ENCODE results near the gene ANKRD49.

ANKRD49 gene

GRCh38 chr11:94526645-94527438 is 33.1 kb downstream of the ANKRD49 start:
- no peak for TF ChIP-seq CTCF (IDR thresholded peaks at IDR 0.05; ENCODE audit: insufficient read depth, low read length, poor library complexity, severe bottlenecking)
- Histone ChIP-seq H3K36me3 (ENCODE audit: control insufficient read depth, insufficient read depth, low read length) (no peaks in the 10 kb centered on the region), H3K4me3 (replicated peaks; ENCODE audit: low read depth, low read length) (no peak overlapping the region), H3K27me3 (replicated peaks; ENCODE audit: control insufficient read depth, insufficient read depth, low read length) (no peaks in the 10 kb centered on the region; the same call in 1 of the 2 replicates)
- no peak for DNase-seq (ENCODE audit: extremely low read depth, insufficient read length)

DNA sequence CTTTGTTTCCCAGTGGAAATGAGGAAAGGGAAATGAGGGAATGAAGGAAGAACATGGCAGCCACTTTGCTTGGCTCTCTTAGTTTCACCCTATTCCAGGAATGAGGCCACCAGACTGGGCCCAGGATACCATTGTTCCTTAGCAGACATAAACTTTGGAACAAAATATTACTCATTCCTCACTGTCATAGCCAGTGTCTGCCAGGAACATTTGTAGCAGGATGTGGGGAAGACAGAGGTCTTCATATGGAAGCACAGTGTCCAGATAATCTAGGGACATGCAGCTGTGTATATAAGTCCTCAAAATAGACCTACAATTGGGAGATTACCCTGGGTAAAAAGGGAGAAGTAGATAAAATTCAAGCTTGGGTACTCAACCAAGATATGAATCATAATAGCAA is 34.8 kb downstream of the ANKRD49 start:
- H3K36me3 ChIP-seq (ENCODE audit: control insufficient read depth, insufficient read depth, low read length), result no peaks in the 10 kb centered on the region
- no peak for TF ChIP-seq CTCF (IDR thresholded peaks at IDR 0.05; ENCODE audit: insufficient read depth, low read length, poor library complexity, severe bottlenecking)
- no peak for DNase-seq (ENCODE audit: extremely low read depth, insufficient read length)
- H3K27me3 ChIP-seq (replicated peaks; ENCODE audit: control insufficient read depth, insufficient read depth, low read length), result no peaks in the 10 kb centered on the region; the same call in 1 of the 2 replicates
- no peak overlapping the region for H3K4me3 ChIP-seq (replicated peaks; ENCODE audit: low read depth, low read length)

GRCh38 chr11:94532211-94532610 is 38.4 kb downstream of the ANKRD49 start:
- no peaks in the 10 kb centered on the region for H3K36me3 ChIP-seq (ENCODE audit: control insufficient read depth, insufficient read depth, low read length)
- H3K27me3 ChIP-seq (replicated peaks; ENCODE audit: control insufficient read depth, insufficient read depth, low read length), result no peaks in the 10 kb centered on the region; the same call in 1 of the 2 replicates
- DNase-seq (ENCODE audit: extremely low read depth, insufficient read length), result no peak
- no peak overlapping the region for H3K4me3 ChIP-seq (replicated peaks; ENCODE audit: low read depth, low read length)
- TF ChIP-seq CTCF (IDR thresholded peaks at IDR 0.05; ENCODE audit: insufficient read depth, low read length, poor library complexity, severe bottlenecking), result no peak

DNA sequence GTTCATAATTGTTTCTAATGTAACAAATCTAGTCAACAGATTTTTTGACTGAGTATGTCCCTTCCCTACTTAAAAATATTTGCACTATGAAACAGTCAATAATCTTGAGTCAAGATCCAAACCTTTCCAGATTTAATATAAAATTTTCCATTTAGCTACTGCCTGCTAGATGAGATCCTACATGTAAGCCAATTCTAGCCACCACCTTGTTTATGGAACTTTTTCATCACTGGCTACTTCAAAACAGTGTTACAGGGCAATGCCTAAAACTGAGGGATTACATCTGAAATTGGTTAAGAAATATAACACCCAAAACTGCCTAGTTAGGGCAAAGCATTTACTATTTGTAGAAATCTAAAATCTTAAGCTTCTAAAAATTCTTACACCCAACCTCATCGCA is 39.4 kb downstream of the ANKRD49 start:
- H3K36me3 ChIP-seq (ENCODE audit: control insufficient read depth, insufficient read depth, low read length), result no peaks in the 10 kb centered on the region
- H3K4me3 ChIP-seq (replicated peaks; ENCODE audit: low read depth, low read length), result no peak overlapping the region
- TF ChIP-seq CTCF (IDR thresholded peaks at IDR 0.05; ENCODE audit: insufficient read depth, low read length, poor library complexity, severe bottlenecking), result no peak
- no peaks in the 10 kb centered on the region for H3K27me3 ChIP-seq (replicated peaks; ENCODE audit: control insufficient read depth, insufficient read depth, low read length)
- no peak for DNase-seq (ENCODE audit: extremely low read depth, insufficient read length)

DNA sequence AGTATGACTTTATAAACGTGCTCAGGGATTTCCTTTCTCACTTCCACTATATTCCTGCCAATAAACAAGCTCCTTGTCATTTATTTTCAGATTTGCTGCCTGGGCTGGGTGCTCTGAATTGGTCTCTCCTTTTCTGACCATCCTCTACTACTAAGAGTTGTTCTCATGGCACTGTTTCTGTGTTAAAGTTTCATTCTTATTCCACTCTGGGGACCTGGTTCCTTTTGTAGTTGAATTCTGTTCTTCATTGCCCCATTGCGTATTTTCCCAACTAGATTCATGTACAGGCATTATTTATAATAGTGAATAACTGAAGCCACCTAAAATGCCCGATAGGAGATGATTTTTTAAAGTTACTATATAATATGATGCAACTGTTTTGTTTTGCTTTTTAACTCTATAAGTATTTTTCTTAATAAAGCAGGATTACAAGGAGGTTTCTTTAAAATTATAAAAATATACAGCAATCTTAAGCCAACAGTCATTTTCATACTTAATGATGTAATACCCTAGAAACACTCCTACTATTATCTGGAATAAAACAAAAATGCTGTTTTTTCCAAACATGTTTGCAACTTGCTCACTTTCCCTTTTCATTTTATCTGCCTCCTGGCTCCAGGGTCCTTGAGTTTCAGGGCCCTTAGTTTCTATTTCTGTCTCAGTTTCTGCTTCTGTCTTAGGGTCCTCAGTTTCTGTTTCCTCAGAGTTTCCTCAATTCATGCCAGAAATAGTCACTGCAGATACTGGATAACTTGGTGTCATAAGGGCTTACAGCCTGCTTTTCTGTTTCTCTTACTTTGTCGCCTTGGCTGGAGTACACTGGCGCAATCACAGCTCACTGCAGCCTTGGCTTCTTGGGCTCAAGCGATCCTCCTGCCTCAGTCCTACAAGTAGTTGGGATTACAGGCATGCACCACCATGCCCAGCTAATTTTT is 40.2 kb downstream of the ANKRD49 start:
- no peak overlapping the region for H3K4me3 ChIP-seq (replicated peaks; ENCODE audit: low read depth, low read length)
- DNase-seq (ENCODE audit: extremely low read depth, insufficient read length), result no peak
- no peaks in the 10 kb centered on the region for H3K27me3 ChIP-seq (replicated peaks; ENCODE audit: control insufficient read depth, insufficient read depth, low read length)
- no peak for TF ChIP-seq CTCF (IDR thresholded peaks at IDR 0.05; ENCODE audit: insufficient read depth, low read length, poor library complexity, severe bottlenecking)
- no peaks in the 10 kb centered on the region for H3K36me3 ChIP-seq (ENCODE audit: control insufficient read depth, insufficient read depth, low read length)
